ENCODE measurements around the gene AFMID.

DNA sequence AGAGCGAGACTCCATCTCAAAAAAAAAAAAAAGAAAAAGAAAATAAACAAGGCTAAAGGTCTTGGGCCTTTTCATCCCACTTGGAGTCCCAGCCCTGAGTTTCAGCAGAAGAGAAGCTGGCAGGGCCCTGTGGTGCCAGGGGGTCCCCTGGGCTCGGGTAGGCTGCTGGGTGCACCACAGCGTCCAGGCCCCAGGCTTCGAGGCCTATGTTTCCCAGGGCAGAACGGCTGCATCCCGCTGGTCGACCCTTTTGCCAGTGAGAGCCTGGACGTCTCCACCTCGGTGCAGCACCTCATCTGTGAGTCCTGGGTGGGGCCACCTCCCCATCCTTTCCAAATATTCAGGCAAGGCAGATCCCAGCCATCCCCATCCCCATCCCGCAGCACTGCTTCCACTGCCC is 46.5 kb downstream of the AFMID start:
- TF ChIP-seq, protein P1, sequence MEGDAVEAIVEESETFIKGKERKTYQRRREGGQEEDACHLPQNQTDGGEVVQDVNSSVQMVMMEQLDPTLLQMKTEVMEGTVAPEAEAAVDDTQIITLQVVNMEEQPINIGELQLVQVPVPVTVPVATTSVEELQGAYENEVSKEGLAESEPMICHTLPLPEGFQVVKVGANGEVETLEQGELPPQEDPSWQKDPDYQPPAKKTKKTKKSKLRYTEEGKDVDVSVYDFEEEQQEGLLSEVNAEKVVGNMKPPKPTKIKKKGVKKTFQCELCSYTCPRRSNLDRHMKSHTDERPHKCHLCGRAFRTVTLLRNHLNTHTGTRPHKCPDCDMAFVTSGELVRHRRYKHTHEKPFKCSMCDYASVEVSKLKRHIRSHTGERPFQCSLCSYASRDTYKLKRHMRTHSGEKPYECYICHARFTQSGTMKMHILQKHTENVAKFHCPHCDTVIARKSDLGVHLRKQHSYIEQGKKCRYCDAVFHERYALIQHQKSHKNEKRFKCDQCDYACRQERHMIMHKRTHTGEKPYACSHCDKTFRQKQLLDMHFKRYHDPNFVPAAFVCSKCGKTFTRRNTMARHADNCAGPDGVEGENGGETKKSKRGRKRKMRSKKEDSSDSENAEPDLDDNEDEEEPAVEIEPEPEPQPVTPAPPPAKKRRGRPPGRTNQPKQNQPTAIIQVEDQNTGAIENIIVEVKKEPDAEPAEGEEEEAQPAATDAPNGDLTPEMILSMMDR (IDR thresholded peaks at IDR 0.05; ENCODE audit: poor library complexity) = no peak
- TF ChIP-seq EZH2 (IDR thresholded peaks at IDR 0.05; ENCODE audit: borderline replicate concordance) (no peak), EZH2phosphoT487 (IDR thresholded peaks at IDR 0.05; ENCODE audit: low read depth, severe bottlenecking, unreplicated experiment) (no peak)
